Astrocyte (in vitro differentiated cells and primary cell): ENCODE results near the gene ZNF684. TPM values are rescaled to one million over a fixed set of nuclear protein-coding genes. Genes with fewer than 3 reads are reported as not detected.

Source experiments
- DNase-seq: peaks from one replicate; pipeline ENCODE4 v3.0.0-alpha.2; 2010; ENCODE audit warnings: low read depth
- FAIRE-seq: peaks from 2 replicates; lab custom pipeline; 2011; peaks lifted over from hg19 to GRCh38; lab: Jason Lieb, UNC
- H2AFZ ChIP-seq: 2 replicates; pipeline ENCODE4 v1.6.0; 2012; ENCODE audit warnings: low read depth, low read length, inconsistent platforms
- H3K27ac ChIP-seq: 2 replicates; pipeline ENCODE4 v1.5.1; 2011; ENCODE audit warnings: low read depth, low read length, inconsistent platforms
- H3K27me3 ChIP-seq: 2 replicates; pipeline ENCODE4 v1.6.0; 2011; ENCODE audit warnings: low read length, inconsistent platforms; ENCODE audit not compliant: insufficient read depth
- H3K36me3 ChIP-seq: 2 replicates; pipeline ENCODE4 v1.5.1; 2011; ENCODE audit warnings: low read length, inconsistent platforms; ENCODE audit not compliant: insufficient read depth
- H3K4me1 ChIP-seq: 2 replicates; pipeline ENCODE4 v1.5.1; 2011; ENCODE audit warnings: low read length, inconsistent platforms; ENCODE audit not compliant: insufficient read depth
- H3K4me2 ChIP-seq: 2 replicates; pipeline ENCODE4 v1.6.0; 2012; ENCODE audit warnings: low read length, inconsistent platforms
- H3K4me3 ChIP-seq: 2 replicates; pipeline ENCODE4 v1.5.1; 2011; ENCODE audit warnings: low read depth, mild to moderate bottlenecking, low read length, inconsistent platforms; ENCODE audit not compliant: insufficient read depth
- H3K79me2 ChIP-seq: 2 replicates; pipeline ENCODE4 v1.6.0; 2012; ENCODE audit warnings: mild to moderate bottlenecking, low read length, inconsistent platforms; ENCODE audit not compliant: insufficient read depth
- H3K9ac ChIP-seq: 2 replicates; pipeline ENCODE4 v1.6.0; 2012; ENCODE audit warnings: mild to moderate bottlenecking, low read length, inconsistent platforms
- H3K9me3 ChIP-seq: 2 replicates; pipeline ENCODE4 v1.5.1; 2012; ENCODE audit warnings: low read depth, mild to moderate bottlenecking, low read length, inconsistent platforms; ENCODE audit not compliant: insufficient read depth
- H4K20me1 ChIP-seq: 2 replicates; pipeline ENCODE4 v1.6.0; 2012; ENCODE audit warnings: low read length, inconsistent platforms; ENCODE audit not compliant: insufficient read depth
- H3K27ac Mint-ChIP-seq: one replicate; pipeline ENCODE4 v1.8.0; 2021; ENCODE audit warnings: mild to moderate bottlenecking, mixed read lengths; ENCODE audit not compliant: unreplicated experiment
- H3K27me3 Mint-ChIP-seq: one replicate; pipeline ENCODE4 v1.8.0; 2021; ENCODE audit warnings: low read depth, mixed read lengths; ENCODE audit not compliant: unreplicated experiment
- H3K36me3 Mint-ChIP-seq: one replicate; pipeline ENCODE4 v1.8.0; 2021; ENCODE audit warnings: low read depth, mixed read lengths; ENCODE audit not compliant: unreplicated experiment
- H3K4me1 Mint-ChIP-seq: one replicate; pipeline ENCODE4 v1.8.0; 2021; ENCODE audit warnings: low read depth, mixed read lengths; ENCODE audit not compliant: unreplicated experiment
- H3K4me3 Mint-ChIP-seq: one replicate; pipeline ENCODE4 v1.8.0; 2021; ENCODE audit warnings: mild to moderate bottlenecking, moderate library complexity, mixed read lengths; ENCODE audit not compliant: unreplicated experiment
- H3K9me3 Mint-ChIP-seq: one replicate; pipeline ENCODE4 v1.8.0; 2021; ENCODE audit warnings: mild to moderate bottlenecking, mixed read lengths; ENCODE audit not compliant: unreplicated experiment
- EZH2 ChIP-seq: IDR thresholded peaks from 2 replicates; pipeline ENCODE4 v1.6.1; 2012; ENCODE audit warnings: mild to moderate bottlenecking, low read length, inconsistent platforms; ENCODE audit not compliant: insufficient read depth
- total RNA-seq: library from RNA; stranded (reverse); gene quantifications from 2 replicates; pipeline ENCODE4 v1.2.1, GENCODE V29; 2021
- TF ChIP-seq, protein P1 (sequence below): IDR thresholded peaks from 2 replicates; pipeline ENCODE4 v1.5.1; 2011; ENCODE audit warnings: low read depth, mild to moderate bottlenecking, inconsistent platforms, low read length, moderate library complexity; ENCODE audit not compliant: insufficient read depth

ZNF684 gene
- total RNA-seq, 1 donor from 2014 or later, result 3.9 TPM

DNA sequence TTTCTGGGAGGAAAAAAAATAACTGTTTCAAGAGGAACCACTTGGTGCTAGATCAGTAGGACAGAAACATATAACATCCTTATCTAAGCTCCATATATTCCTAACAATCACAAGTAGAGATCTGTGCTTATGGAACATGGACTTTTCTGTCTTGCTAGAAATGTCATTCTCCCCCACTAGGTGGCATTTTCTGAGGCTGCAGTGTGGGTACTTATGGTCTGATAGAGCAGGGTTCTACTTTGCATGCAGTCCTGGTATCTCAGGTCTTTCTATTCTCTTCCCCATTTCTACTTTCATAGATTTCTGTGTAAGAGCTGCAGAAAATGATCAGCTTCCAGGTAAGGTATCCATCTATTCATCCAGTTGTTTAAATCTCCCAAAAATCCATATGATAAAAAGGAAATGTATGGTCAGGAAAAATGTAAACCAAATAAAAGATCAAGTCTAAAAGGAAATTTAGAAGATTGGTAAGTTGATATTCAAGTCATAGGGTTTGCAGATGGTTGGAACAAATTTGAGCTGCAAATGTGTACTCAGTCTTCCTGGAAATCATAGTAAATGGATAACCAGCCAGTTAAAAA, 1.5 kb downstream of the ZNF684 start:
- H3K4me1 Mint-ChIP-seq, result peaks cover 3% of the 10 kb centered on the region
- TF ChIP-seq, protein P1, sequence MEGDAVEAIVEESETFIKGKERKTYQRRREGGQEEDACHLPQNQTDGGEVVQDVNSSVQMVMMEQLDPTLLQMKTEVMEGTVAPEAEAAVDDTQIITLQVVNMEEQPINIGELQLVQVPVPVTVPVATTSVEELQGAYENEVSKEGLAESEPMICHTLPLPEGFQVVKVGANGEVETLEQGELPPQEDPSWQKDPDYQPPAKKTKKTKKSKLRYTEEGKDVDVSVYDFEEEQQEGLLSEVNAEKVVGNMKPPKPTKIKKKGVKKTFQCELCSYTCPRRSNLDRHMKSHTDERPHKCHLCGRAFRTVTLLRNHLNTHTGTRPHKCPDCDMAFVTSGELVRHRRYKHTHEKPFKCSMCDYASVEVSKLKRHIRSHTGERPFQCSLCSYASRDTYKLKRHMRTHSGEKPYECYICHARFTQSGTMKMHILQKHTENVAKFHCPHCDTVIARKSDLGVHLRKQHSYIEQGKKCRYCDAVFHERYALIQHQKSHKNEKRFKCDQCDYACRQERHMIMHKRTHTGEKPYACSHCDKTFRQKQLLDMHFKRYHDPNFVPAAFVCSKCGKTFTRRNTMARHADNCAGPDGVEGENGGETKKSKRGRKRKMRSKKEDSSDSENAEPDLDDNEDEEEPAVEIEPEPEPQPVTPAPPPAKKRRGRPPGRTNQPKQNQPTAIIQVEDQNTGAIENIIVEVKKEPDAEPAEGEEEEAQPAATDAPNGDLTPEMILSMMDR, result peak; percentile 70
- no peak for TF ChIP-seq EZH2
- Histone ChIP-seq H4K20me1 (no peaks in the 10 kb centered on the region), H3K27me3 (no peaks in the 10 kb centered on the region), H3K79me2 (peaks cover 4% of the 10 kb centered on the region), H3K4me1 (peaks cover 8% of the 10 kb centered on the region), H3K9ac (no peak overlapping the region), H3K9me3 (no peaks in the 10 kb centered on the region), H3K4me2 (peak overlapping the region; percentile 99), H3K36me3 (no peaks in the 10 kb centered on the region), H2AFZ (no peak overlapping the region), H3K27ac (no peak overlapping the region), H3K4me3 (no peak overlapping the region)
- H3K9me3 Mint-ChIP-seq, result peaks cover 1% of the 10 kb centered on the region
- FAIRE-seq, result no peak
- peak; percentile 34 for DNase-seq
- peaks cover 7% of the 10 kb centered on the region for H3K27me3 Mint-ChIP-seq
- peak overlapping the region; percentile 12 for H3K4me3 Mint-ChIP-seq
- no peaks in the 10 kb centered on the region for H3K36me3 Mint-ChIP-seq
- H3K27ac Mint-ChIP-seq, result no peak overlapping the region

DNA sequence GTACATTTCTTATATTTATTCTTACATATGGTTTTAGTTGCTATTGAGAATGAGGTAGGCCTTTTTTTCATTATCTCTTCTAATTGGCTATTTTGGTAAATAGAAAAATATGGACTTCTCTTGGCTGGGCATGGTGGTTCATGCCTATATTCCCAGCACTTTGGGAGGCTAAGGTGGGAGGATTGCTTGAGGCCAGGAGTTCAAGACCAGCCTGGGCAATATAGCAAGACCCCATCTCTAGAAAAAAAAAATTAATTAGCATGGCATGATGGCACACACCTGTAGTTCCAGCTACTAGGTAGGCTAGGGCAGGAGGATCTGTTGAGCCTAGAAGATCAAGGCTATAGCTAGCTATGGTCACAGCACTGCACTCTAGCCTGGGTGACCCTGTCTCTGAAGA, 3.2 kb downstream of the ZNF684 start:
- no peaks in the 10 kb centered on the region for H3K9me3 ChIP-seq
- DNase-seq, result no peak
- H3K36me3 Mint-ChIP-seq, result no peaks in the 10 kb centered on the region

DNA sequence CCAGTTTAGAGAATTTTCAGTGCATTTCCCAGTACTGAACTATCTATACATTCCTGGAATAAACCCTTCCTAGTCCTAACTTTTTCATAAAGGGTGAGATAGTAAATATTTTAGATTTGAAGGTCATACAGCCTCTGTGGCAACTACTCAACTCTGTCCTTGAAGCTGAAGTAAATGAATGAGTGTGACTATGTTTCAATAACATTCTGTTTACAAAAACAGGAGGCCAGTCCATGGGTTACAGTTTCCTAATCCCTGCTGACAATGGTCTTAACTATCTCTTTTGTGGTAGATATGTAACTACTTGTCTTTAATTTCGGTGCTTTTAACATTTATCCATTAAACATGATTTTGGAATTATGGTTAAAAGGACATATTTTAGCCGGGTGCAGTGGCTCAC, 4.3 kb downstream of the ZNF684 start:
- no peak for FAIRE-seq

More for the DNA sequence above, 3.2 kb downstream of the ZNF684 start:
- Histone ChIP-seq H4K20me1 (no peaks in the 10 kb centered on the region), H3K9ac (no peak overlapping the region), H3K4me2 (no peak overlapping the region), H3K79me2 (peaks cover 4% of the 10 kb centered on the region), H3K27me3 (no peaks in the 10 kb centered on the region), H3K4me3 (no peak overlapping the region), H3K4me1 (peaks cover 8% of the 10 kb centered on the region), H3K36me3 (no peaks in the 10 kb centered on the region), H3K27ac (no peak overlapping the region), H2AFZ (no peak overlapping the region)
- FAIRE-seq, result no peak
- no peak overlapping the region for H3K4me3 Mint-ChIP-seq
- no peaks in the 10 kb centered on the region for H3K27me3 Mint-ChIP-seq
- no peaks in the 10 kb centered on the region for H3K9me3 Mint-ChIP-seq
- H3K4me1 Mint-ChIP-seq, result peaks cover 3% of the 10 kb centered on the region
- TF ChIP-seq, protein P1, result no peak
- TF ChIP-seq EZH2, result no peak
- H3K27ac Mint-ChIP-seq, result no peak overlapping the region

More for the DNA sequence above, 4.3 kb downstream of the ZNF684 start:
- H4K20me1 ChIP-seq, result no peaks in the 10 kb centered on the region
- H3K79me2 ChIP-seq, result peaks cover 4% of the 10 kb centered on the region
- peaks cover 3% of the 10 kb centered on the region for H3K4me1 Mint-ChIP-seq
- H3K36me3 ChIP-seq, result no peaks in the 10 kb centered on the region
- no peak for TF ChIP-seq EZH2
- TF ChIP-seq, protein P1, result no peak
- H3K9ac ChIP-seq, result no peak overlapping the region
- no peak overlapping the region for H3K4me3 ChIP-seq
- no peaks in the 10 kb centered on the region for H3K36me3 Mint-ChIP-seq
- no peaks in the 10 kb centered on the region for H3K9me3 Mint-ChIP-seq
- no peak overlapping the region for H3K4me3 Mint-ChIP-seq
- H3K27ac ChIP-seq, result no peak overlapping the region
- no peaks in the 10 kb centered on the region for H3K9me3 ChIP-seq
- H3K27ac Mint-ChIP-seq, result no peak overlapping the region
- no peak for DNase-seq
- no peak overlapping the region for H2AFZ ChIP-seq
- H3K27me3 ChIP-seq, result no peaks in the 10 kb centered on the region
- H3K4me1 ChIP-seq, result peaks cover 5% of the 10 kb centered on the region
- H3K4me2 ChIP-seq, result no peak overlapping the region
- H3K27me3 Mint-ChIP-seq, result no peaks in the 10 kb centered on the region
